ENCODE results near the gene ARID2. TPM values are rescaled to one million over a fixed set of nuclear protein-coding genes. Genes with fewer than 3 reads are reported as not detected.
A peak's percentile ranks its signal among the peaks of the same experiment; 100 is the strongest.

The ARID2 gene
- total RNA-seq, 1 donor from 2014 or later, result 20.0 TPM

GRCh38 chr12:45877069-45877468 lies 147.6 kb downstream of the ARID2 start:
- ATAC-seq, result no peak

GRCh38 chr12:45878630-45879255 lies 149.2 kb downstream of the ARID2 start:
- no peak for ATAC-seq

- ATAC-seq, result no peak
These were observed 149.9 kb downstream of the ARID2 start for GRCh38 chr12:45879363-45879895.

GRCh38 chr12:45880533-45880932 lies 151.0 kb downstream of the ARID2 start:
- no peak for ATAC-seq

- ATAC-seq, result no peak
These were observed 153.7 kb downstream of the ARID2 start for GRCh38 chr12:45883187-45883586.

- ATAC-seq, result no peak
These were observed 157.2 kb downstream of the ARID2 start for GRCh38 chr12:45886685-45887084.

- ATAC-seq, result no peak
These were observed 158.0 kb downstream of the ARID2 start for GRCh38 chr12:45887544-45887943.

- no peak for ATAC-seq
These were observed 160.8 kb downstream of the ARID2 start for GRCh38 chr12:45890276-45890675.

- ATAC-seq, result no peak
These were observed 163.7 kb downstream of the ARID2 start for GRCh38 chr12:45893240-45893639.

GRCh38 chr12:45895961-45896360 lies 166.5 kb downstream of the ARID2 start:
- no peak for ATAC-seq

- ATAC-seq, result no peak
These were observed 168.6 kb downstream of the ARID2 start for GRCh38 chr12:45898094-45898493.

GRCh38 chr12:45907955-45908354 lies 178.4 kb downstream of the ARID2 start:
- ATAC-seq, result no peak

GRCh38 chr12:45909041-45909713 lies 179.7 kb downstream of the ARID2 start:
- ATAC-seq, result no peak

GRCh38 chr12:45912774-45913173 lies 183.3 kb downstream of the ARID2 start:
- no peak for ATAC-seq

- no peak for ATAC-seq
These were observed 184.1 kb downstream of the ARID2 start for GRCh38 chr12:45913631-45914030.

GRCh38 chr12:45914090-45914489 lies 184.6 kb downstream of the ARID2 start:
- ATAC-seq, result peak; percentile 27

GRCh38 chr12:45915405-45915804 lies 185.9 kb downstream of the ARID2 start:
- peak; percentile 33 for ATAC-seq

- no peak for ATAC-seq
These were observed 189.3 kb downstream of the ARID2 start for GRCh38 chr12:45918818-45919217.

GRCh38 chr12:45928309-45928708 lies 198.8 kb downstream of the ARID2 start:
- no peak for ATAC-seq

GRCh38 chr12:45930369-45930768 lies 200.9 kb downstream of the ARID2 start:
- ATAC-seq, result no peak

GRCh38 chr12:45933504-45933903 lies 204.0 kb downstream of the ARID2 start:
- no peak for ATAC-seq

- ATAC-seq, result no peak
These were observed 205.4 kb downstream of the ARID2 start for GRCh38 chr12:45934956-45935355.

- ATAC-seq, result no peak
These were observed 209.1 kb downstream of the ARID2 start for GRCh38 chr12:45938566-45938965.

GRCh38 chr12:45939759-45940158 lies 210.3 kb downstream of the ARID2 start:
- no peak for ATAC-seq
